Uterus (tissue), 2 donors: Measurements from ENCODE around the gene CRYZL1.

Experiments
- POLR2A ChIP-seq, 2 donors: fragments of 450-650 bp; IDR thresholded peaks; one replicate each; pipeline ENCODE4 v1.6.1; 2016; ENCODE audit warnings: antibody characterized with exemption in 2 of 2, mild to moderate bottlenecking in 1 of 2, moderate library complexity in 1 of 2
- TF ChIP-seq, protein P1 (sequence below), 4 experiments: fragments of 200-600 bp in 2 of 4; fragments of 450-650 bp in 2 of 4; sonication (generic) in 2 of 4; IDR thresholded peaks; one replicate each; pipeline ENCODE4 v1.5.1; 2016 to 2019; ENCODE audit warnings: antibody characterized with exemption in 4 of 4, mild to moderate bottlenecking in 2 of 4, moderate library complexity in 1 of 4

DNA sequence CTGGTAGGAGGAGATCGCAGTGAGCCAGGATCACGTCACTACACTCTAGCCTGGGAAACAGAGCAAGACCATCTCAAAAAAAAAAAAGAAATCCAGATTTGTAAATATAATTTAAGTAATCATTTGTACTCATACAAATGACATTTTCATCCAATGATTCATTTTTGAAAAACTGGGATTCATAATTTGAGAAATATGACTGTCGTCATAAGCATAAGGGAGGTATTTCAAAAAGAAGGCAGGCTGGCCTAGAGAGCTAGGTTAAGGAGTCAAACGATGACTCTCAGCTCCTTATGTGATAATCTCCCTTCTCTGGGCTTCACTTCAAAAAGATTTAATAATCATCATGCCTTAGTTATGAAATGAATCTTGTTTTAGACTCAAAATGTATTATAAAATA lies 101.9 kb downstream of the CRYZL1 start:
- TF ChIP-seq, protein P1, sequence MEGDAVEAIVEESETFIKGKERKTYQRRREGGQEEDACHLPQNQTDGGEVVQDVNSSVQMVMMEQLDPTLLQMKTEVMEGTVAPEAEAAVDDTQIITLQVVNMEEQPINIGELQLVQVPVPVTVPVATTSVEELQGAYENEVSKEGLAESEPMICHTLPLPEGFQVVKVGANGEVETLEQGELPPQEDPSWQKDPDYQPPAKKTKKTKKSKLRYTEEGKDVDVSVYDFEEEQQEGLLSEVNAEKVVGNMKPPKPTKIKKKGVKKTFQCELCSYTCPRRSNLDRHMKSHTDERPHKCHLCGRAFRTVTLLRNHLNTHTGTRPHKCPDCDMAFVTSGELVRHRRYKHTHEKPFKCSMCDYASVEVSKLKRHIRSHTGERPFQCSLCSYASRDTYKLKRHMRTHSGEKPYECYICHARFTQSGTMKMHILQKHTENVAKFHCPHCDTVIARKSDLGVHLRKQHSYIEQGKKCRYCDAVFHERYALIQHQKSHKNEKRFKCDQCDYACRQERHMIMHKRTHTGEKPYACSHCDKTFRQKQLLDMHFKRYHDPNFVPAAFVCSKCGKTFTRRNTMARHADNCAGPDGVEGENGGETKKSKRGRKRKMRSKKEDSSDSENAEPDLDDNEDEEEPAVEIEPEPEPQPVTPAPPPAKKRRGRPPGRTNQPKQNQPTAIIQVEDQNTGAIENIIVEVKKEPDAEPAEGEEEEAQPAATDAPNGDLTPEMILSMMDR (IDR thresholded peaks at IDR 0.05): no peak
- TF ChIP-seq POLR2A (IDR thresholded peaks at IDR 0.05): no peak
